HCT116 (cell line): ENCODE results near the gene PIEZO2. TPM values are rescaled to one million over a fixed set of nuclear protein-coding genes. Genes with fewer than 3 reads are reported as not detected.
"Not testable (repeated sequence)": the region's sequence is repeated elsewhere in the genome, so short reads cannot be mapped to it uniquely, and the experiment has no call there.

Source experiments
- ATAC-seq: fragments of 200-7000 bp; cut with Tn5 transposase; 2 replicates; pipeline ENCODE4 v1.9.1; 2020; ENCODE audit warnings: mild to moderate bottlenecking, moderate library complexity
- BruUV-seq: library from RNA; stranded (reverse); fragments of 400-500 nt; replicated peaks from 2 replicates; lab custom pipeline; 2021; lab: Mats Ljungman, UMichigan
- CTCF ChIA-PET: fragments of 300-600 bp; sonication (Branson Sonifier 250); formaldehyde crosslinking; loops from one replicate; lab custom pipeline; 2021; ENCODE audit warnings: antibody characterized with exemption; lab: Charles Lee
- POLR2A ChIA-PET: fragments of 300-600, 350-600 bp; sonication (Branson Sonifier 250); formaldehyde crosslinking; loops from one replicate; lab custom pipeline; 2021; ENCODE audit warnings: antibody characterized with exemption; lab: Charles Lee
- RAD21 ChIA-PET, 2 experiments: fragments of 300-600 bp; sonication (Branson Sonifier 250); formaldehyde crosslinking; loops; one replicate each; lab custom pipeline; 2023; ENCODE audit warnings: low total read pairs in 2 of 2; ENCODE audit not compliant: uncharacterized antibody in 2 of 2, unreplicated experiment in 2 of 2, low non-redundant PET in 1 of 2; lab: Charles Lee
- DNase-seq: peaks from one replicate; pipeline ENCODE4 v3.0.0-alpha.2; 2010; ENCODE audit warnings: low read depth, low spot score
- H2AFZ ChIP-seq: fragments of 200-600 bp; shearing (Covaris generic), sonication (generic); 2 replicates; pipeline ENCODE4 v1.6.1; 2017; ENCODE audit warnings: low read depth, mixed run types, mixed read lengths, antibody characterized with exemption, low read length; ENCODE audit not compliant: poor library complexity, severe bottlenecking
- H3K27ac ChIP-seq: 2 replicates; pipeline ENCODE4 v1.5.1; 2012; ENCODE audit warnings: low read depth, low read length
- H3K27me3 ChIP-seq: fragments of 200-600 bp; sonication (generic); 2 replicates; pipeline ENCODE4 v1.6.1; 2016; ENCODE audit warnings: mixed run types, low read length, mixed read lengths; ENCODE audit not compliant: insufficient read depth
- H3K36me3 ChIP-seq, 2 experiments: fragments of 200-500 bp in 1 of 2; fragments of 200-600 bp in 1 of 2; sonication (Bioruptor generic) in 1 of 2; sonication (generic) in 1 of 2; 2 replicates each; pipeline versions ENCODE4 v1.5.1 to v1.6.1; 2014 to 2016; ENCODE audit warnings: low read length in 2 of 2, inconsistent platforms in 1 of 2, mixed read lengths in 1 of 2, mixed run types in 1 of 2; ENCODE audit not compliant: insufficient read depth in 2 of 2, control insufficient read depth in 1 of 2
- H3K4me1 ChIP-seq, 2 experiments: fragments of 200-600 bp in 1 of 2; sonication (generic) in 1 of 2; 2 replicates each; pipeline versions ENCODE4 v1.5.1 to v1.6.1; 2012 to 2017; ENCODE audit warnings: low read length in 2 of 2, inconsistent platforms in 1 of 2, mild to moderate bottlenecking in 1 of 2, mixed read lengths in 1 of 2, mixed run types in 1 of 2, moderate library complexity in 1 of 2; ENCODE audit not compliant: insufficient read depth in 2 of 2, control insufficient read depth in 1 of 2
- H3K4me2 ChIP-seq: fragments of 200-600 bp; sonication (generic); 2 replicates; pipeline ENCODE4 v1.6.1; 2017; ENCODE audit warnings: mixed run types, low read length, mixed read lengths
- H3K4me3 ChIP-seq, 2 experiments: fragments of 200-600 bp in 1 of 2; sonication (generic) in 1 of 2; replicated peaks in 1 of 2; 2 replicates each; pipeline ENCODE4 v1.5.1; 2011 to 2016; ENCODE audit warnings: low read length in 2 of 2, control low read depth in 1 of 2, low read depth in 1 of 2, mild to moderate bottlenecking in 1 of 2, mixed read lengths in 1 of 2, mixed run types in 1 of 2
- H3K79me2 ChIP-seq: fragments of 200-600 bp; sonication (generic); 2 replicates; pipeline ENCODE4 v1.6.1; 2017; ENCODE audit warnings: mild to moderate bottlenecking, mixed run types, low read length, moderate library complexity, mixed read lengths; ENCODE audit not compliant: insufficient read depth
- H3K9ac ChIP-seq: fragments of 200-600 bp; sonication (generic); 2 replicates; pipeline ENCODE4 v1.6.1; 2016; ENCODE audit warnings: low read length, mixed read lengths
- H3K9me2 ChIP-seq: fragments of 200-600 bp; sonication (generic), shearing (Covaris generic); 2 replicates; pipeline ENCODE4 v1.6.1; 2017; ENCODE audit warnings: mixed run types, mild to moderate bottlenecking, moderate library complexity; ENCODE audit not compliant: insufficient read depth
- H3K9me3 ChIP-seq, 2 experiments: fragments of 200-500 bp in 1 of 2; fragments of 200-600 bp in 1 of 2; sonication (Bioruptor generic) in 1 of 2; sonication (generic) in 1 of 2; 2 replicates each; pipeline ENCODE4 v1.6.1; 2014 to 2017; ENCODE audit warnings: low read length in 2 of 2, mixed read lengths in 2 of 2, inconsistent platforms in 1 of 2, low read depth in 1 of 2, mild to moderate bottlenecking in 1 of 2, mixed run types in 1 of 2, moderate library complexity in 1 of 2; ENCODE audit not compliant: control insufficient read depth in 1 of 2, insufficient read depth in 1 of 2
- H4K20me1 ChIP-seq: fragments of 200-600 bp; sonication (generic), shearing (Covaris generic); 2 replicates; pipeline ENCODE4 v1.6.1; 2017; ENCODE audit warnings: mixed run types, mild to moderate bottlenecking, moderate library complexity; ENCODE audit not compliant: insufficient read depth
- ELF1 ChIP-seq: IDR thresholded peaks from 2 replicates; pipeline ENCODE4 v1.6.1; 2012; ENCODE audit warnings: low read depth, borderline replicate concordance
- SRF ChIP-seq: IDR thresholded peaks from 2 replicates; pipeline ENCODE4 v1.6.1; 2012; ENCODE audit warnings: low read depth
- ZNF274 ChIP-seq: fragments of 200-500 bp; sonication (Bioruptor generic); IDR thresholded peaks from 2 replicates; pipeline ENCODE4 v1.6.1; 2014; ENCODE audit warnings: mild to moderate bottlenecking, low read depth, low read length, inconsistent platforms
- intact Hi-C: fragments of 100-400 bp; cut with micrococcal nuclease; formaldehyde crosslinking; loops from 2 replicates; pipeline ENCODE4 v1.10.0; 2022
- total RNA-seq: library from RNA; stranded (reverse); gene quantifications from one replicate; pipeline ENCODE4 v1.2.1, GENCODE V29; 2021; ENCODE audit not compliant: unreplicated experiment

The PIEZO2 gene
- total RNA-seq, 1 experiment from 2014 or later: 0.34 TPM

- H3K9ac ChIP-seq: no peak overlapping the region
- no peak overlapping the region for H3K27ac ChIP-seq
- H3K9me2 ChIP-seq: no peaks in the 10 kb centered on the region
- H3K36me3 ChIP-seq: no peaks in the 10 kb centered on the region
- intact Hi-C loops: no loop called here
- no peak overlapping the region for H2AFZ ChIP-seq
- H3K4me3 ChIP-seq: no peak overlapping the region
- ATAC-seq: no peak
- no peak overlapping the region for H3K4me2 ChIP-seq
- no peak for DNase-seq
- ChIA-PET CTCF (no interaction called here), RAD21 (no interaction called here), POLR2A (no interaction called here)
- TF ChIP-seq SRF (no peak), ZNF274 (no peak), ELF1 (no peak)
- H3K9me3 ChIP-seq: no peaks in the 10 kb centered on the region
- H4K20me1 ChIP-seq: no peaks in the 10 kb centered on the region
- BruUV-seq: no TSS peak
- H3K27me3 ChIP-seq: 0 out of 2 replicates have a peak, but pooled peaks cover 9% of the 10 kb centered on the region
- no peaks in the 10 kb centered on the region for H3K4me1 ChIP-seq
- no peaks in the 10 kb centered on the region for H3K79me2 ChIP-seq
These were observed 26.1 kb upstream of the PIEZO2 start for GRCh38 chr18:11175266-11175979.

DNA sequence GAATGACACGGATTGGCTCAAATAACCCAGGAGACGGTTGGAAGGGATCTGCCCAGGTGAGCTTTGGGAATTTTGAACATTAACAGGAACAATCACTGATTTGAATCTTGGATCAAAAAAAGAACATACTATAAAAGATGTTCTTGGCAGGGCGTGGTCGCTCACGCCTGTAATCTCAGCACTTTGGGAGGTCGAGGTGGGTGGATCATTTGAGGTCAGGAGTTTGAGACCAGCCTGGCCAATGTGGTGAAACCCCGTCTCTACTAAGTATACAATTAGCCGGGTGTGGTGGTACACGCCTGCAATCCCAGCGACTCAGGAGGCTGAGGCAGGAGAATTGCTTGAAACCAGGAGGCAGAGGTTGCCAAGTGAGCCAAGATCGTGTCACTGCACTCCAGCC, 24.8 kb upstream of the PIEZO2 start:
- POLR2A ChIA-PET, H3K27ac ChIP-seq, H3K9ac ChIP-seq, H3K36me3 ChIP-seq, H3K9me2 ChIP-seq, H3K4me3 ChIP-seq, RAD21 ChIA-PET, CTCF ChIA-PET, H3K79me2 ChIP-seq, ATAC-seq, H3K4me1 ChIP-seq, H2AFZ ChIP-seq, intact Hi-C loops, BruUV-seq, H3K4me2 ChIP-seq, DNase-seq, H3K27me3 ChIP-seq, H4K20me1 ChIP-seq, H3K9me3 ChIP-seq: not testable (repeated sequence)
